ENCODE results near the gene VTI1A.

The VTI1A gene

GRCh38 chr10:112640638-112641037 is 193.6 kb downstream of the VTI1A start:
- H3F3A ChIP-seq (ENCODE audit: low read depth): no peaks in the 10 kb centered on the region
- no peak overlapping the region for H3K4me3 ChIP-seq (ENCODE audit: low read length, poor library complexity, severe bottlenecking)
- H3K9me3 ChIP-seq (ENCODE audit: insufficient read depth, low read depth, low read length): no peaks in the 10 kb centered on the region
- H3K36me3 ChIP-seq (ENCODE audit: insufficient read depth, low read length): no peaks in the 10 kb centered on the region
- H3K9ac ChIP-seq (ENCODE audit: low read depth, low read length, poor library complexity, severe bottlenecking): no peak overlapping the region
- no peaks in the 10 kb centered on the region for H3K79me2 ChIP-seq (ENCODE audit: insufficient read depth, low read length)
- no peak for TF ChIP-seq CTCF (conservative IDR thresholded peaks at IDR 0.05; ENCODE audit: low read length)
- no peak for TF ChIP-seq EZH2phosphoT487 (IDR thresholded peaks at IDR 0.05; ENCODE audit: borderline replicate concordance)
- no peak overlapping the region for H3K4me2 ChIP-seq (ENCODE audit: low read depth, low read length, poor library complexity, severe bottlenecking)
- H3K9me2 ChIP-seq (replicated peaks; ENCODE audit: low read depth, low read length): no peaks in the 10 kb centered on the region
- no peak overlapping the region for H2AFZ ChIP-seq (ENCODE audit: low read length)
- H4K20me1 ChIP-seq (ENCODE audit: insufficient read depth, low read length, poor library complexity, severe bottlenecking): no peaks in the 10 kb centered on the region
- no peaks in the 10 kb centered on the region for H3K27me3 ChIP-seq (ENCODE audit: insufficient read depth, low read length, poor library complexity, severe bottlenecking)
- H3K4me1 ChIP-seq (ENCODE audit: insufficient read depth, low read length, poor library complexity, severe bottlenecking): no peaks in the 10 kb centered on the region

- H3K4me3 ChIP-seq (ENCODE audit: low read length, poor library complexity, severe bottlenecking): no peak overlapping the region
These were observed 196.7 kb downstream of the VTI1A start for GRCh38 chr10:112643600-112644264.

DNA sequence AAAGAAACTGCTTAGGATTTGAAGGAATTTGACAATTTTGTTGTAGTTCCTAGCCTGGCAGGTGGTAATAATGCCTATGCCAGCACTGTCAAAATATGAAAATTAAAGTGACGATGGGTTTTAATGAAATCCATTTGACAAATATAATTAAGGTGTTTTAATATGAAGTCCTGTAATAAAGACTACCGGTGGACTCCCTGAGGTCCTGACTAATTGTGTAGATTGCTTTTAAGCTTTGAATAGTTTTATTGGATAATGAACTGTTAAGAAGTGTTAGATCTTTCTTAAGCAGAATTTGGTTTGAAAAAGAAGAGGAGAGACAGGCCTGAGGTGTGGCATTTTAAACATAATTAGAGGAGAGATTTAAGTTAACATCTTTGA is 197.2 kb downstream of the VTI1A start:
- Histone ChIP-seq H3F3A (ENCODE audit: low read depth) (no peaks in the 10 kb centered on the region), H4K20me1 (ENCODE audit: insufficient read depth, low read length, poor library complexity, severe bottlenecking) (no peaks in the 10 kb centered on the region), H3K9ac (ENCODE audit: low read depth, low read length, poor library complexity, severe bottlenecking) (no peak overlapping the region), H3K79me2 (ENCODE audit: insufficient read depth, low read length) (no peaks in the 10 kb centered on the region), H3K36me3 (ENCODE audit: insufficient read depth, low read length) (no peaks in the 10 kb centered on the region), H3K4me1 (ENCODE audit: insufficient read depth, low read length, poor library complexity, severe bottlenecking) (no peaks in the 10 kb centered on the region), H3K27me3 (ENCODE audit: insufficient read depth, low read length, poor library complexity, severe bottlenecking) (no peaks in the 10 kb centered on the region), H2AFZ (ENCODE audit: low read length) (no peak overlapping the region), H3K9me3 (ENCODE audit: insufficient read depth, low read depth, low read length) (no peaks in the 10 kb centered on the region), H3K4me2 (ENCODE audit: low read depth, low read length, poor library complexity, severe bottlenecking) (no peak overlapping the region), H3K9me2 (replicated peaks; ENCODE audit: low read depth, low read length) (no peaks in the 10 kb centered on the region), H3K4me3 (ENCODE audit: low read length, poor library complexity, severe bottlenecking) (no peak overlapping the region)
- no peak for TF ChIP-seq CTCF (conservative IDR thresholded peaks at IDR 0.05; ENCODE audit: low read length)
- no peak for TF ChIP-seq EZH2phosphoT487 (IDR thresholded peaks at IDR 0.05; ENCODE audit: borderline replicate concordance)

More at GRCh38 chr10:112643600-112644264, 196.7 kb downstream of the VTI1A start:
- no peaks in the 10 kb centered on the region for H3K4me1 ChIP-seq (ENCODE audit: insufficient read depth, low read length, poor library complexity, severe bottlenecking)
- no peaks in the 10 kb centered on the region for H3K36me3 ChIP-seq (ENCODE audit: insufficient read depth, low read length)
- no peaks in the 10 kb centered on the region for H4K20me1 ChIP-seq (ENCODE audit: insufficient read depth, low read length, poor library complexity, severe bottlenecking)
- no peak overlapping the region for H2AFZ ChIP-seq (ENCODE audit: low read length)
- no peaks in the 10 kb centered on the region for H3K27me3 ChIP-seq (ENCODE audit: insufficient read depth, low read length, poor library complexity, severe bottlenecking)
- no peak for TF ChIP-seq EZH2phosphoT487 (IDR thresholded peaks at IDR 0.05; ENCODE audit: borderline replicate concordance)
- no peak for TF ChIP-seq CTCF (conservative IDR thresholded peaks at IDR 0.05; ENCODE audit: low read length)
- no peaks in the 10 kb centered on the region for H3K9me3 ChIP-seq (ENCODE audit: insufficient read depth, low read depth, low read length)
- no peaks in the 10 kb centered on the region for H3K9me2 ChIP-seq (replicated peaks; ENCODE audit: low read depth, low read length)
- no peak overlapping the region for H3K4me2 ChIP-seq (ENCODE audit: low read depth, low read length, poor library complexity, severe bottlenecking)
- H3K79me2 ChIP-seq (ENCODE audit: insufficient read depth, low read length): no peaks in the 10 kb centered on the region
- H3K9ac ChIP-seq (ENCODE audit: low read depth, low read length, poor library complexity, severe bottlenecking): no peak overlapping the region
- no peaks in the 10 kb centered on the region for H3F3A ChIP-seq (ENCODE audit: low read depth)

Data from Loucy (cell line).